Hepatic stellate cell (primary cell): ENCODE results near the gene ALAD.
"Not testable (repeated sequence)": the region's sequence is repeated elsewhere in the genome, so short reads cannot be mapped to it uniquely, and the experiment has no call there.

Experiments used
- DNase-seq: peaks from one replicate; pipeline ENCODE4 v3.0.0; 2011; ENCODE audit warnings: low spot score

ALAD gene

DNA sequence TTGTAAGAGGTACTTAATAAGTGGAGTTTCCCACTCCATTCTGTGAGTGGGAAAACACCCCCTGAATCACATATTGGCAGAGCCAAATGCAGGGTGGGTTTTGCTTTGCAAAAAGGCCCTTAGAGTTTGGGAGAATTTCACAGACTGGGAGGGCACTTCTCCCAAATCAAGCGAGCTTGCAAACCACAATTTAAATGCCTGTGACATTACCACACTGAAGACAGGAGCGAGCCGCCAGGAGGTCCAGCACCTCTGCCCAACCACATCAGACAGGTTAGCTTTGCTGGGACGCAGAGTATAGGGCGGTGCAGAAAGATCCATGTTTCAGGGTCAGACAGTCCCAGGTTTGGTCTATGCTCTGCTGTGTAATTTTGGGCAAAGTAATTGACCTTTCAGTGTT lies 2.3 kb downstream of the ALAD start:
- DNase-seq = no peak

DNA sequence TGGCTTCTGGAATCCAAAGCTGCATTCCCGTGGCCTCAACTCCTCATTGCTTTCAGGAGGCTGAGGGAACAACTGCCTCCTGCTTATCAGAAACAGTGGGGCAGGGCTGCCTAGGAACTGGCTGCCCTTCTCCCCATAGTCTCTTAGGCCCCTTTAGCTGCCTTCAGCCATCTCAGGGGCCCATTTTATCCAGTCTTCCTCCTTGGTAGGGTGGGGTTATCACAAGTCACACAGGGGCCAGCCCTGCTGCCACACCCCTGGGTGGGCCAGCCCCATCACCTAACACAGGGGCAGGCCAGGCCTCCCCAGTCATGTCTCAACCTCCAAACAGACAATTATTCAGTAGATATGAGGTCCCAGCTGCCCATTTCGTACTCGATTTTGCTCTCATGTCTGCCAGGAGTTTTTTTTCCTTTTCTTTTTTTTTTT lies 3.9 kb downstream of the ALAD start:
- DNase-seq = no peak

DNA sequence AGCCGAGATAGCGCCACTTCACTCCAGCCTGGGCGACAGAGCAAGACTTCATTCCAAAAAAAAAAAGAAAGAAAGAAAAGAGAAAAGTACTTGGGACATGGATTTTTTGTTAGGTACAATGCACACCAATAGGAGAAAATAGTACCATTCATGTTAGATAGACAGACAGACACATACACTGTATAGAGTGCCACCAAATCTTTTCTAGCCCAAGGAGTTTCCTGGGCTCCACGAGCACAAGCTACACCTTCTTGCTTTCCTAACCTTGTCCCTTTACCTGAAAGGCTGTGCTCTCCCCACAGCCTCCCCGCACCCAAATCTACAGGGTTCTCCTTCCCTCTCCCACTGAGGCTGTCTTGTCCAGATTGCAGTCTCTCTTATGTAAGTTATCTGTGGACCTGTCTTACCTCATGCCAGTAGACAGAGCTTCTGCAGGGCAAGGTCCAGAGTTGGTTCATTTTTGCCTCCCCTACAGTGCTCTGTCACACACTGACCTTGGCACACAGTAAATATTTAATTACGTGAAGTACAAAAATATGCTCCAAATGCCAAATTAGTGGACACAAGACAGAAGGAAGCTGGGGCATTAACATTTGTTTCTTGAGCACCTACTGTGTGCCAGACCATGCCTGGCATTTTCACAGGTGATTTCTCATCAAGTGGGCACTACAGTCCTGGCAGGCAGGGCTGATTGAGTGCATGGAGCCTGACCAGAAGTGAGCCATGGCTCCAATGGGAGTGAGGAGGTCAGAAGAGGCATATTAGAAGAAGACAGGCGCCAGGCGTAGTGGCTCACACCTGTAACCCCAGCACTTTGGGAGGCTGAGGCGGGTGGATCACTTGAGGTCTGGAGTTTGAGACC lies 5.9 kb downstream of the ALAD start:
- no peak for DNase-seq

DNA sequence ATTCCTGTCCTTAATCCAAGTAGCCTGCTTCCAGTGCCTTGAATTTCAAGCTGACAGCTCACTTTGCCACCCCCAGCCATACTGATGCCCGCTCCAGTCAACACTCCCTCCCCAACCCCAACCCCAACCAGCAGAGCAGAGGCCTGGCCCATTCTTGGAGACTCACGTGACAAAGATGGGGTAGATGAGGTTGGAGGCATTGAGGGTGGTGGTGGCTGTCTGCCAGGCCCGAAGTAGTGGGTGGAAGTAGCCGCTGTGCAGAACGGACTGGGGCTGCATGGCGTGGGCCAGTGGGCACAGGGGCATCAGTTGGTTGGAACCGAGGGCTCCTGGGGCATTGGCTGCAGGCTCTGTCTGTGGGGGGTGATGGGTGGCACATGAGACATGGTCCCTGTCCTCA lies 7.8 kb downstream of the ALAD start:
- DNase-seq = no peak

DNA sequence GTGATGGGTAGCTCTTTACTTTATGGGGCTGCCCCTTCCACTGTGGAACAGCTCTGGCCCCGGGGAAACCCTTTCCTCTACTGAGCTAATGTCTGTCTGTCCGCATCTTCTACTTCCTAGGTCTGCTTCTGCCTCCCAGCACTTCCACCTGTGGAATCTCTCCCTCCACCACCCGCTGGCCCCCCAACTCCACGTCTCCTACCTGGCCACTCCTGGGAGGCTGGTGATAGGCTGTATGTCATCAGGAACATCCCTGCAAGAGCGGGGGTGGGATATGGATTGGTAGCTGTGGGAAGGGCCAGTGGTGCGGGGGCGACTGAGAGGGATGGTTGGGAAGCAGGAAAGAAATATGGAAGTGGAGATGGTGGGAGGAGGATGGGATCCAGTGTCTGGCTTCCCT lies 9.2 kb downstream of the ALAD start:
- DNase-seq = no peak

DNA sequence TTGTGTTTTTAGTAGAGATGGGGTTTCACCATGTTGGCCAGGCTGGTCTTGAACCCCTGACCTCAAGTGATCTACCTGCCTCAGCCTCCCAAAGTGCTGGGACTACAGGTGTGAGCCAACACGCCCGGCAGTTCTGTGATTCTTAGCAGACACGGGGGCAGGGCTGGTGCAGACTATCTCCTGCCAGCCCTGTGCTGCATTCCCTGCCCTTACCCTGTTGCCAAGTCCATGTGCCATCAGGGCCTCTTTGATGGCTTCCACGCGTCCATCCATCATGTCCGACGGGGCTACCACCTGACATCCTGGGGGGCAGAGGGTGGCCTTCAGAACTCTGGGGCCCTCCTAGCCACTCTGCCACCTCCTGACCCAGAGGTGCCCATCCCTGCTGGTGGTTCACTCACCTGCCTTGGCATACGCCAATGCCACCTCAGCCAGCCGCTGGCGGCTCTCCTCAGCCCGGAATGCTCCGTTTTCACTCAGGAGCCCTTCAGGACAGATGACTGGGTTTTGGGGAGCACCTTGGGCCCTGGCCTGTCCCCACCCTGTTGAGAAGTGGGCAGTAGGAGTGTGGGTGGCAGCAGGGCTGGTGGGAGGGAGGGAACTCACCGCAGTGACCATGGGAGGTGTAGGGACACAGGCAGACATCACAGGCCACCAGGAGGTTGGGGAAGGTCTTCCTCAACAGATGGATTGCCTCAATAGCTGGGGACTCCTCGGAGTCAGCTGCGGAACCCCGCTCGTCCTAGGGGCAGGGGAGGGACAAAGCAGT lies 10.7 kb downstream of the ALAD start:
- DNase-seq = no peak

DNA sequence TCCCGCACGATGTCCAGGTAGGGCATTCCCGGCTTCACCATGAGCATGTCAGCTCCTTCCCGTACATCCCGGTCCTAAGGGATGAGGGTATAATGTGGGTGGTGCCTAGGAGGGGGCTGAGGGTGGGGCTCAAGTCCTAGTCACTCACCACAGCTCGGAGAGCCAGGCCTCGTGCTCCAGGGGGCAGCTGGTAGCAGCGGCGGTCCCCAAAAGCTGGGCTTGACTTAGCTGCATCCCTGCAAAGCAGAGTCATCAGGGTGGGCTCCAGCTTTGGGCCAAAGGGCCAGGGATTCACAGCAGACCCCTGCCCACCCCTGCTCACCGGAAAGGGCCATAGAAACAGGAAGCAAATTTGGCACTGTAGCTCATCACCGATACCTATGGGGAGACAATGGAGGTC lies 11.6 kb downstream of the ALAD start:
- DNase-seq = no peak

DNA sequence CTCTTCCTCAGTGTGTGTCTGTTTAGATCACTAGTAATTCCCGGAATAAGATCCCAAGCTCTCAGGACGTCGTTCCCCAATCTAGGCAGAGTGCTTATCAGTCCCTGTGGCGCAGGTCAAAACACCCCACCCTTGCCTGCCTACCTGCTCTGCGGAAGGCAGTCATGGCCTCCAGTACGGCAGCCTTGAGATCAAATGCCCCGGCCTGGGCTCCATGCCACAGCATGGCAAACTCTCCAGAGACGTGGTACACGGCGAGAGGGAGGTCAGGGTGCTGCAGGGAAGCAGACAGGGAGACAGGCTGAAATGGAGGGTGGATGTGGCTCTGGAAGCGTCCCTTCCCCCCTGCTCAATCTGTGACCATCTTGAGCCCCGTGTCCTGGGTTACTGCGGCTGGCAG lies 12.3 kb downstream of the ALAD start:
- no peak for DNase-seq

DNA sequence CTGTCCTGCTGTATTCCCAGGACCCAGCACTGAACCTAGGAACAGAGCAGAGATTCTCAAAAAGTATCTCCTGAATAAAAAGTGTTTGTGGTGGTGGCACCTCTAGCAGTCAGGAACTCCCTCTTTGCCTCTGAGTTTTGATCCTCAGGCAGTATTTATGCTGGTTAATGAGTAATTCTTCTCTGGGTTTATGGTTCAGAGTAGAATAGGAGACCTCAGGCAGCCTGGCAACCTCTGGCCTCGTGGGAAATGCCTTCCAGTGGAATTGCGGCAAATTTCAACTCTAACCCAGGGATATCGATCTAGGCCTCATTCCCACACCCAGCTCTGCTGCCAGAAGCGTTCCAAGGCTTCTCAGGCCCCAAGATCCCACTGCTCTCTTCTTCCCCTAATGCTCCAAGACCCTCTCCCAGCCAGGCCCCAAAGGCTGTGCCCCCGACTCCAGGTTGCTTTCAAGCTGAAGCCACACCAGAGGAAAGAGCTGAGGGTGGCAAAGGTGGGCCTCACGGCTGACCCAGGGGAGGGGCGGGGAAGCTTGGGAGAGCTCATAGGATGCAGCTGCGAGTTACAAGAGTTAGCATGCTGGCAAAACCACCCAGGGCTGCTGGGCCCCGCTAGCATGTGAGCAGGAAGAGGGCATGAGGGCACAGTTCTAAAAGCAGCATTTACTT lies 13.4 kb downstream of the ALAD start:
- DNase-seq = no peak

DNA sequence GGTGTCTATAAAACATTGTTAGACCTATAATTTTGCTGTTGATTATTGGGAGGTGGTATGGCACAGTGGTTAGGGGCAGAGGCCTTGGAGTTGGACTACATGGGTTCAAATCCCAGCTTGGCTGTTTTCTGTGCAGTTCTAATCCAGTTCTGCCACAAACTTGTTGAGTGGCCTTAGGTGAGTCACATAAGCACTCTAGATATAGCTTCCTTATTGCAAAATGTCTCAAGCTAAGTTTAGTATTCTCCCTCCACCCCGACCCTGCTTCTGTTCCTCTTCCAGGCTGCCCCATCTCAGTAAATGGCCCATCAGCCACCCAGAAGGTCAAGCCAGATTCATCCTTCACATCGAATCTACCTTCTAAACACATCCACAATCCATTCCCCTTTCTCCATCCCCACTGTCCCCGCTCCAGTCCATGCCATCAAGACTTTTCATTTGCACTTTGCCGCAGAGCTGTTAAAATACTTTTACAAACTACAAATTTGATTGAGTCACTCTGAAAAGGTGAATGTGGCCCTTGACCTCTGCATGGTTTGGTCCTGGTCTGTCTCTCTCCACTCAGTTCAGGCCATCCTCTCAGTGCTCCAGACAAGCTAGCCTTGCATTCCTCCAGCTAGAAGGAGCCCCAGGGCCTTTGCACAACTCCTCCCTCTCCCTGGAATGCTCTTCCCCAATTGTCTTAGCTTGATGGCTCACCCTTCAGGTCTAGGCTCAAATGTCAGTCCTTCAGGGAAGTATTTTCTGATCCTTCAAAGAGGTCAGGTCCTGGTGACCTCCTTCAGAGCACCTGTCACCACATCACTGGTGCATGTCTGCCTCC lies 14.3 kb downstream of the ALAD start:
- DNase-seq = no peak

DNA sequence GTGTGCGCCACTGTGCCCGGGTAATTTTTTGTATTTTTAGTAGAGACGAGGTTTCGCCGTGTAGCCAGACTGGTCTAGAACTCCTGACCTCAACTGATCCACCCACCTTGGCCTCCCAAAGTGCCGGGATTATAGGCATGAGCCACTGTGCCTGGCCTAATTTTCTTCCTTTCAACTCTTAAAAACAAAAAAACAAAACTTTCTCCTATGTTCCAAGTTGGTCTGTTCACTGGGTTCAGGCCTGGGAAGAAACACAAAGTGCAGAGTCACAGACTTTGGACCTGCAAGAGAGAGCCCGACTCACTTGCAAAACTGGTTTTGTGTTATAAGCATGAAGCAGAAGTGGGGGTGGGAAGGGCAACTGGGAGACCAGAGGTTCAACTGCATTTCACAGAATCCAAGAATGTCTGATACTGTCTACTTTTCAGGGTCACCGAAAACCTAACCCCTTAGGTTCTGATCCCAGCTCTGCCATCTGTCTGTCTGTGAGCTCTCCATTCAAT lies 19.1 kb downstream of the ALAD start:
- no peak for DNase-seq

DNA sequence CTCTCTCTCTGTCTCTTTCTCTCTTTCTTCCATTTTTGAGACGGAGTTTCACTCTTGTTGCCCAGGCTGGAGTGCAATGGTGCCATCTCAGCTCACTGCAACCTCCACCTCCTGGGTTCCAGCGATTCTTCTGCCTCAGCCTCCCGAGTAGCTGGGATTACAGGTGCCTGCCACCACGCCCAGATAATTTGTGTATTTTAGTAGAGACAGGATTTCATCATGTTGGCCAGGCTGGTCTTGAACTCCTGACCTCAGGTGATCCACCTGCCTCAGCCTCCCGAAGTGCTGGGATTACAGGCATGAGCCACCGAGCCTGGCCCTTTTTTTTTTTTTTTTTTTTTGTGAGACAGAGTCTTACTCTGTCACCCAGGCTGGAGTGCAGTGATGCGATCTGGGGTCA lies 19.6 kb downstream of the ALAD start:
- not testable (repeated sequence) for DNase-seq

DNA sequence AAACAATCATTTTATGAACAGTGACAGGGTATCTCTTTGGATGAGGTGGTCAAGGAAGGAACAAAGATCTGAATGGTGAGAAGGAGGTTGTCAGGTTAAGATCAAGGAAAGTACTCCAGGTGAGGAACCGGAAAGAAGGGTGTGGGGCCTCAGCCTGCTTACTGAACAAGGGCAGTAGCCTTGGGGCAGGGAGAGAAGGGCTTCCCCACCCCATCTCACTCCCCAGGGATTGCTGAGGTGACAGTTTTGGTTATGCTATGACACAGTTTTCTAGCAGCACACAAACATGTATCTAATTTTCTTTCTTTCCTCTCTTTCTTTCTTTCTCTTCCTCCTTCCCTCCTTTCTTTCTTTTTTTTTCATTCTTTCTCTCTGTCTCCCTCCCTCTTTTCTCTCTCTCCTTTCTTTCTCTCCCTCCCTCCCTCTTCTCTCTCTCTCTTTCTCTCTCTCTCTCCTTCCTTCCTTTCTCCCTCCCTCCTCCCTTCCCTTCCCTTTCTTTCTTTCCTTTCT lies 20.2 kb downstream of the ALAD start:
- no peak for DNase-seq

DNA sequence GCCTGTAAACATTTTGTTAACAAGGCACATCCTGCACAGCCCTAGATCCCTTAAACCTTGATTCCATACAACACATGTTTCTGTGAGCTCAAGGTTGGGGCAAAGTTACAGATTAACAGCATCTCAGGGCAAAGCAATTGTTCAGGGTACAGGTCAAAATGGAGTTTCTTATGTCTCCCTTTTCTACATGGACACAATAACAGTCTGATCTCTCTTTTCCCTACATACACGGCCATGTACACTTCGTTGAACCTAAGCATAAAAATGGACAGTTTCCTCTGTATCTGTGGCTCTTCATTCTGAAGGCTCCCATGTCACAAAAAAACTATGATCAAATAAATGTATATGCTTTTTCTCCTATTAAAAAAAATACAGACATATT lies 21.3 kb downstream of the ALAD start:
- not testable (repeated sequence) for DNase-seq

DNA sequence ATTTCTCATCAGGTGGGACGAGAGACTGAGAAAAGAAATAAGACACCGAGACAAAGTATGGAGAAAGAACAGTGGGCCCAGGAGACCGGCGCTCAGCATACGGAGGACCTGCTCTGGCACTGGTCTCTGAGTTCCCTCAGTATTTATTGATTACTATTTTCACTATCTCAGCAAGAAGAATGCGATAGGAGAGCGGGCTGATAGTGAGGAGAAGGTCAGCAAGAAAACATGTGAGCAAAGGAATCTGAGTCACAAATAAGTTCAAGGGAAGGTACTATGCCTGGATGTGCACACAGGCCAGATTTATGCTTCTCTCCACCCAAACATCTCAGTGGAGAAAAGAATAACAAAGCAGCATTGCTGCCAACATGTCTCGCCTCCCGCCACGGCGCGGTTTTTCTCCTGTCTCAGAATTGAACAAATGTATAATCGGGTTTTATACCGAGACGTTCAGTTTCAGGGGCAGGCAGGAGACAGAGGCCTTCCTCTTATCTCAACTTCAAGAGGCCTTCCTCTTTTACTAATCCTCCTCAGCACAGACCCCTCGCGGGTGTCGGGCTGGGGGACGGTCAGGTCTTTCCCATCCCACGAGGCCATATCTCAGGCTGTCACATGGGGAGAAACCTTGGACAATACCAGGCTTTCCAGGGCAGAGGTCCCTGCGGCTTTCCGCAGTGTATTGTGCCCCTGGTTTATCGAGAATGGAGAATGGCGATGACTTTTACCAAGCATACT lies 21.8 kb downstream of the ALAD start:
- DNase-seq = not testable (repeated sequence)

DNA sequence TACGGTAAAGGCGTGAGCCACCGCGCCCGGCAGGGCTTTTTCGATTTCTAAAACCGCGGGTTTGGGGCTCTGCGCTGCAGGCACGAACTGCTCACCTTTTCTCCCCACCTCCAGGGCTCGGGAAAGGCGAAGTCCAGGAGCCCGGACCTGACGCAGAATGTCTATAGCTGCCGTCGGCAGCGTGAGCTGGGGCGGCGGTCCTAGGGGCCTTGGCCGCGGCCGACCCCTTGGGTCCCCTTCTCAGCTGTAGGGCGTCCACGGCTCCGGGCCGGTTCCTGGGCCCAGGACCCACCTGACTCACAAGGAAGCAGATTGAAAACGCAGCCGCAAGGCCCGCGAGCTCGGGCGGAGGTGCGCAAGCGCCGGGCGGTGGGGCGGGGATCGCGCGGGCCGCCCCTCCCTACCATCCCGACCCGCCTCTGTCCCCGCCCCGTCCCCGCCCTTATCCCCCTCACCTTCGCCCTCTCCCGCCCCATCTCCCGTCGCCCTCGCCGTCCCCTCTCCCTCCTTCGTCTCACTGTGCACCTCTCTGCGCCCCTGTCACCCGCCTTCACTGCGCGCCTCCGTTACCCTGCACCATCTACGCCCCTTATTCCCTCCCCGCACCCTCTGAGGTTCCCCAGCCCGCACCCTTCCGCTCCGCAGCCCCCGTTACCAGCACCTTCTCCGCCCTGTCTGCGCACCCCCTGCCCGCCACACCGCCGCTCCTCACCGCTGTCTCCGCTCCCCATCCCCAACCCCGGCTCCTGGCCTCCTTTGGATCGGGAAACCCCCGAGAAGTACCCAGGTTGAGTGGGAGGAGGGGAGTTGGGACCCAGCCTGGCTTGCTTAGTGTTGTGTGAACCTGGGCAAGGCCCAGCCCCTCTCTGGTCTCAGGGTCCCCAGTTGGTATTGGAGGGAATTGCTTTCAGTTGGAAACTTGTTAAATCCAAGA lies 24.2 kb downstream of the ALAD start, which contains the start of gene HDHD3:
Gene HDHD3 (minus strand): TSS at position 353 of the 934 bp plus-strand sequence. CDS start 2,632 bp downstream, outside the sequence.
- peak; percentile 90 for DNase-seq

DNA sequence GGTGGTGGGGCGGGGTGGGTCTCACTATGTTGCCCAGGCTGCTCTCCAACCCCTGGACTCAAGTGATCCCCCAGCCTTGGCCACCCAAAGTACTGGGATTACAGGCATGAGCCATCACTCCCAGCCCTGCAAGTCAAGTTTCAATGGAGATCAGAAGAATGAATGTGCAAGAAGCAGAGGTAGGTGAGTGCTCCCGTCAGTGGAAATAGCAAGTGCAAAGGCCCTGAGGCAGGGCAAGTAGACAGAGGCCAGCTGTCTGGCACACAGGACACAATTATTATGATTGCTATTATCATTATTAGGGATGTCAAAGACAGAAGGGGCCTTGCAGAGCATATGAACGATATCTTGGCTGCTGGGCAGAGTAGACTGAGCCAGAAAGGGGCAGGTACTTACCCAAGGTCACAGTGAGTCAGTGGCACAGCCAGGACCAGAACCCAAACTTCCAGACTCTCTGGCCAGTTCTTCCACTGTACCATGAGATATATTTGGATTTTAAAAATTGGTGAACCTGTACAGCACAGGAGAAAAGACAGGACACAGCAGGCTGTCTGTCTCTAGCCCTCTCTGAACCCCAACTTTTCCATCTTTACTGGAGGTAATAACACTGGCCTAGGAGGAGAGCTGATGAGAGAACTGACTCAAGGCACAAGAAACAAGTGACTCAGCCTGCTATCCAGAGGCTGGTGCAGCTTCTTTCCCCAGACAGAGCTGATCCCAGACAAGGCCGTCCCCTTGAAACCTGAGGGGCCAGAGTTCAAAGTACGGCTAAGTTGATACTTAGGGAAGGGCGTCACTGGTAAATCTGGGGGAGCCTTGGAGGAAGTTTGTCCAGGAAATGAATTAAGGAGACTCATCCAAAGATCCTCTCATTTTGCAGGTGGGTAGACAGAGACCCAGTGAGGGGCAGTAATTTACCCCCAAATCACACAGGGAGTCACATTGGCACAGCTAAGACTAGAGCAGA lies 25.7 kb downstream of the ALAD start:
- no peak for DNase-seq

DNA sequence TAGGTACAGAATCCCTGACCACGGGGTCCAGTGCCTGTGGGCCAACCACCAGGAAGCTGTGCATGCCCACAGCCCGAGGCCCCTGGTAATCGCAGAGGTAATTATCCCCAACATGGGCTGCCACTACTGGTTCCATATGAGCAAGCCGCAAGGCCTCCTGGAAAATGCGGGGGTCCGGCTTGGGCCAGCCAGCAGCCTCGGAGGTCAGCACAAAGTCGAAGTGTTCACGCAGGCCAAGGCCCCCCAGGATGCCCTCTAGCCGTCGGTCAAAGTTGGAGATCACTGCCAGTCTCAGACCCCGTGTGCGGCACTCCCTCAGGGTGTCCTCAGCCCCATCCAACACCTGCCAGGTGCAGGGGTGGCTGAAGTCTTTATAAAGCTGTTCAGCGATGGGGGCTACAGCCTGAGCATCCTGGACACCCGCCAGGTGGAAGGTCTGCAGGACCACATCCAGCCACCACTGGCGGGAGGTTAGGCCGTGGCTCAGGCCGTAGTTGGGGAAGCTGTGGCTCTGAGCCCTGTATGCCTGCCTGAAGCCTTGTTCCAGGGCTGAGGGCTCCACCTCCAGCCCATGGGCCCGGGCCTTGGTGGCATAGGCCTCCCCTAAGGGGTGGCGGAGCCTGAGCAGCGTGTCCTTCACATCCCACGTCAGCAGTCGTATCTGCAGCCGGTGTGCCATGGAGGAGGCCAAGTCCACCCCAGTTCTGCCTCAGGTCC lies 27.2 kb downstream of the ALAD start:
- no peak for DNase-seq
